SK-N-MC (cell line): ENCODE data around the gene TLK2.
"Not testable (repeated sequence)": the region's sequence is repeated elsewhere in the genome, so short reads cannot be mapped to it uniquely, and the experiment has no call there.

Experiments used
- DNase-seq: peaks from one replicate; pipeline ENCODE4 v3.0.0-alpha.2; 2011; ENCODE audit warnings: low read depth, low spot score
- H3K27ac ChIP-seq: fragments of 200-600 bp; sonication (generic); 2 replicates; pipeline ENCODE4 v1.5.1; 2016; ENCODE audit warnings: mixed run types
- H3K36me3 ChIP-seq: fragments of 200-600 bp; sonication (generic); 2 replicates; pipeline ENCODE4 v1.6.1; 2017; ENCODE audit warnings: antibody characterized with exemption, low read length, mixed read lengths; ENCODE audit not compliant: insufficient read depth
- H3K4me3 ChIP-seq: fragments of 200-600 bp; sonication (generic); 2 replicates; pipeline ENCODE4 v1.5.1; 2016
- H3K9ac ChIP-seq: fragments of 200-600 bp; sonication (generic); 2 replicates; pipeline ENCODE4 v1.8.0; 2017; ENCODE audit warnings: mixed run types, mixed read lengths; ENCODE audit not compliant: insufficient read length
- H3K9me3 ChIP-seq: fragments of 200-600 bp; sonication (generic); 2 replicates; pipeline ENCODE4 v1.6.1; 2017; ENCODE audit warnings: low read depth, mild to moderate bottlenecking, antibody characterized with exemption, low read length, moderate library complexity, mixed read lengths
- EZH2 ChIP-seq: fragments of 200-600 bp; sonication (generic); IDR thresholded peaks from one replicate; pipeline ENCODE4 v1.6.1; 2017; ENCODE audit warnings: antibody characterized with exemption
- FOXP2 ChIP-seq: optimal IDR thresholded peaks from 2 replicates; pipeline ENCODE3; 2011; ENCODE audit warnings: mild to moderate bottlenecking, moderate library complexity; ENCODE audit not compliant: insufficient read depth; ENCODE audit errors: extremely low read length, control extremely low read depth
- POLR2AphosphoS5 ChIP-seq: IDR thresholded peaks from 2 replicates; pipeline ENCODE4 v1.6.1; 2012; ENCODE audit warnings: mild to moderate bottlenecking, low read depth, low read length, borderline replicate concordance

The TLK2 gene

DNA sequence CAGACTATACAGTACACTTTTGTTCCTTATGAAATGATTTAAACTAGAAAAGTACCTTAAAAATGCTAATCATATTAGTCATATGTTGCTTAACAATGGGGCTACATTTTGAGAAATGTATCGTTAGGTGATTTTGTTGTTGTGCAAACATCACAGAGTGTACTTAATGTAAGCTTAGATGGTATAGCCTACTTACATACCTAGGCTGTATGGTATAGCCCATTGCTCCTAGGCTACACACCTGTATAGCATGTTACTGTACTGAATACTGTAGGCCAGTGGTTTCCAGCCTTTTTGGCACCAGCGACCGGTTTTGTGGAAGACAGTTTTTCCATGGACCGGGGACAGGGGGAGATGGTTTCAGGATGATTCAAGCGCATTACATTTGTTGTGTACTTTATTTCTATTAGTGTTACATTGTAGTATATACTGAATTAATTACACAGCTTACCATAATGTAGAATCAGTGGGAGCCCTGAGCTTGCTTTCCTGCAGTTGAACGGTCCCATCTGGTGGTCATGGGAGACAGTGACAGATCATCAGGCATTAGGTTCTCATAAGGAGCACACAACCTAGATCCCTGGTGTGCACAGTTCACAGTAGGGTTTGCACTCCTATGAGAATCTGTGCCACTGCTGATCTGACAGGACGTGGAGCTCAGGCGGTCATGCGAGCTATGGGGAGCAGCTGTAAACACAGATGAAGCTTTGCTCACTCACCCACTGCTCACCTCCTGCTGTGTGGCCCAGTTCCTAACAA, 113.9 kb downstream of the TLK2 start:
- no peak overlapping the region for H3K9ac ChIP-seq
- H3K27ac ChIP-seq: no peak overlapping the region
- no peak overlapping the region for H3K4me3 ChIP-seq
- H3K36me3 ChIP-seq: peaks cover 54% of the 10 kb centered on the region
- TF ChIP-seq EZH2 (no peak), FOXP2 (no peak), POLR2AphosphoS5 (no peak)
- DNase-seq: no peak
- H3K9me3 ChIP-seq: peaks cover 4% of the 10 kb centered on the region; the same call in 1 of the 2 replicates

DNA sequence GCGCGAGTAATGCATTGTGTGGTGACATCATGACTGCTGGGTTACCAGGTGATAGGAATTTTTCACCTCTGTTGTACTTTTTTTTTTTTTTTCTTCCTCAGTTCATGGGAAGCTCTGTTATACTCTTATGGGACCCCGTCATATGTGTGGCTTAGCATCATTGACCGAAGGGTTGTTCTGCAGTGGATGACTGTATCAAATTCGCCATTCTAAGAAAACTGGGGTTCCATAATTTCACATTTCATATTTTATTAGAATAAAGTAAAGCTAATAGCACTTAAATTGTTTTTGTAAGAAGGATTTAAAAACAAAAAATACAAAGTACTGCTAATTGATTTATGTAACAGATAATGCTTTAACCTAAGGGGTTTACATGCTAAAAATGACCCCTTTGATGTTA, 116.9 kb downstream of the TLK2 start:
- H3K36me3 ChIP-seq: peaks cover 64% of the 10 kb centered on the region
- TF ChIP-seq POLR2AphosphoS5 (no peak), EZH2 (no peak), FOXP2 (no peak)

DNA sequence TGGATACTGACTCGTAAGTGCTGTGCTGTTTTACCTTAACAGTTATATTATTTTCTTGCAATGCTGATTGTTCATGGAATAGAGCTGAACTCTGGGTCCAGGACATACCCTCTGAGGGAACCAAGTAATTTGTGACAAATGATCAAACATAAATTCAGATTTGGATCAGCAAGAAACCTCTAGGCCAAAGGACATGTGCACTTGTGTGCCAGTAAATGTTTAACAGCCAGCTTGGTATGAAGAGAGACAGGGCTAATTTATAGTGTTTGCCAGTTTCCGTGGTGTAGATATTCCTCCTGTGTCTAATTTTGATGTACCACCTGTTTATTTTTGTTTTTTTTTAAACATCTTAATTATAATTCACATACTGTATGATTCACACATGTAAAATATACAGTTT, 118.0 kb downstream of the TLK2 start:
- no peak overlapping the region for H3K9ac ChIP-seq
- DNase-seq: no peak

More for the DNA sequence above, 116.9 kb downstream of the TLK2 start:
- peaks cover 4% of the 10 kb centered on the region; the same call in 1 of the 2 replicates for H3K9me3 ChIP-seq
- H3K27ac ChIP-seq: no peak overlapping the region
- DNase-seq: no peak
- no peak overlapping the region for H3K4me3 ChIP-seq
- no peak overlapping the region for H3K9ac ChIP-seq

GRCh38 chr17:62597150-62597549, 118.5 kb downstream of the TLK2 start:
- Histone ChIP-seq H3K9me3 (peaks cover 4% of the 10 kb centered on the region; the same call in 1 of the 2 replicates), H3K4me3 (no peak overlapping the region), H3K36me3 (peaks cover 81% of the 10 kb centered on the region), H3K9ac (peak overlapping the region; percentile 47), H3K27ac (peak overlapping the region; percentile 98)
- no peak for DNase-seq
- TF ChIP-seq FOXP2 (no peak), POLR2AphosphoS5 (no peak), EZH2 (no peak)

More for the DNA sequence above, 118.0 kb downstream of the TLK2 start:
- TF ChIP-seq POLR2AphosphoS5: no peak
- TF ChIP-seq EZH2: no peak
- no peak for TF ChIP-seq FOXP2
- no peak overlapping the region for H3K27ac ChIP-seq
- no peak overlapping the region for H3K4me3 ChIP-seq
- H3K36me3 ChIP-seq: peaks cover 76% of the 10 kb centered on the region
- H3K9me3 ChIP-seq: peaks cover 4% of the 10 kb centered on the region; the same call in 1 of the 2 replicates

DNA sequence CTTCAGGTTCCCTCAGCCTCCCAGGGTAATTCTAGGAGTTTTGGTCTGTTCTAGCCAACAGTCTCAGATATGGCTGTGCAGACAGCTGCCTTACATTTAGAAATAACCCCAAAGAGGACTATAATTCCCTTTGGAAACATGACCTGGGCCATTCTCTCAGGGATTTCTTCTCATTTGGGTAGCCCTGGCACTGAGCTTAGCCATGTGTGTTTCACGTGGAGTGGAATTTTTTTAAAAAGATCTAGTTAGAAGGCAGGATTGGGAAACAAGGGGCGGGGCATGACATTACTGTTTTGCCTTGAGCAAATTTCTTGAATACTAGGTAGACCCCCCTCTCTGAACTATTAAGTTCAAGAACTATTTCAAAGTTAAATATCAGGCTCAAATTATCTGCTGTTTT, 119.3 kb downstream of the TLK2 start:
- peaks cover 81% of the 10 kb centered on the region for H3K36me3 ChIP-seq
- peak; percentile 75 for DNase-seq
- TF ChIP-seq EZH2: no peak
- no peak for TF ChIP-seq POLR2AphosphoS5
- TF ChIP-seq FOXP2: no peak

DNA sequence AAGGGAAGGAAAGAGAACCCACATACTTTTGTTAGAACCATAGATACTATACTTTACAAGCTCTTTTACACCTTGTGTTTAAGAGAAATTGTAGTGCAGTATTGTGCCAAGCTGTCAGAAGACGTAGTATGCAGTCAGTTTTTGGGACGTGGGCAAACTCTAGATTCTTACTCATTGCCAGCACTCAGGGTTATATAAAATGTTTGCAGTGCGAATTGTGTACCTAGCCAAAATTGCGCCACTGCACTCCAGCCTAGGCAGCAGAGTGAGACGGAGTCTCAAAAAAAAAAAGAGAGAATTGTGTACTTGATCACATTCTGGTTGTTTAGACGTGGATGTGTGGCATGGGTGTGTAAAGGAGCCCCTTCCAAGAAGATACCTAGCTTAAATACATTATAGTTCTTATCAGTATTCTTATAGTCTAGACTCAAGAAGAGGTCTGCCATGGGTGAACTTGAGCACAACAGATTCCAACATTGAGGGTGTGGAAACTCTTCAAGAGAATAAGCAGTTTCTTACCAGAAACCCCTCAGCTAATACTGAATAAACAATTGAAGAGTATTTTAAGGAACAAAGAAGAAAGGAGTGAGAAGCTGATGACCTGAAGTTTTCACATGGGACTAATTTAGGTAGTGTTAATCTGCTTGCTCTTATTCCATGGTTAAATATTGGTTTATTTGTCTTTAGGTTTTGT, 121.5 kb downstream of the TLK2 start:
- Histone ChIP-seq H3K9me3 (peaks cover 4% of the 10 kb centered on the region; the same call in 1 of the 2 replicates), H3K4me3 (no peak overlapping the region), H3K27ac (no peak overlapping the region), H3K9ac (no peak overlapping the region), H3K36me3 (peaks cover 76% of the 10 kb centered on the region)
- TF ChIP-seq EZH2 (no peak), POLR2AphosphoS5 (no peak), FOXP2 (no peak)
- no peak for DNase-seq

More for the DNA sequence above, 119.3 kb downstream of the TLK2 start:
- Histone ChIP-seq H3K9ac (peak overlapping the region; percentile 47), H3K4me3 (peak overlapping the region; percentile 51), H3K27ac (peak overlapping the region; percentile 98), H3K9me3 (peaks cover 4% of the 10 kb centered on the region; the same call in 1 of the 2 replicates)

DNA sequence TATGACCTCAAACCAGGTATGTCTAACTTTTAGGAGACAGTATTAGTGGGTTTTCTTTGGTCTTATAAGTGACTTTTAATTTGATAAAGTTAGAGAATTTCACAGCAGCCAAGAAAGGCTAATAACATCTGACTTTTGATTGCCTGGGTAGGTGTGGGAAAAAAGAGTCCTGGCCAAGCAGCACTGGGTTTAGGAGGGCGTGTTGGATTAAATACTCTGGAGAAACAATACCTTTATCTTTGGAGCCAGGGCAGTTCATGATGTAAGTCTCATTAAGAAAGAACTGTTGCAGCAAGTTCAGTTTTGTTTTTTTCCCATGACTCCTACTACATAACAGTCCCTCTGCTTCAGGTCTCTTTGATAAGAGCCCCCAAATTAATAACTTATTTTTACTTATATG, 122.2 kb downstream of the TLK2 start:
- Histone ChIP-seq H3K36me3 (peaks cover 74% of the 10 kb centered on the region), H3K4me3 (no peak overlapping the region), H3K27ac (no peak overlapping the region), H3K9me3 (no peaks in the 10 kb centered on the region), H3K9ac (no peak overlapping the region)
- TF ChIP-seq EZH2 (no peak), FOXP2 (no peak), POLR2AphosphoS5 (no peak)
- DNase-seq: no peak

DNA sequence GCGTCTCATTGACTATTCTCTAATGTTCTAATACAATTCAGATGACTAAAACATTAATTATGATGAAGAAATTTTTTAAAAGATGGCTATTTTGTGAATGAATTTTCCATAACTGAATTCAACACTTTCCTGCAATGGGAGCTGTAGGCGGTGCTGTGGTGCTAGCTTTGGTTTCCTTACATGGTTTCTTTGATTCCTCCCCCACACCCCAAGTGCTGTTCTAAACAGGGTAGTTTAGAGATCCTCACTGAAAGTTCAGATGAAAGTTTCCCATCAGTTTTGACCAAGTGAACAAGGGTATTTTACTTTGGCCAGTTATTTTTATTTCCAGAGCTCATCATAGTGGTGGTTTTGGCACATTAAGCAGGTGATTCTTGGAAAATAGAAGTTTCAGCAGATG, 122.8 kb downstream of the TLK2 start:
- Histone ChIP-seq H3K4me3 (no peak overlapping the region), H3K9me3 (no peaks in the 10 kb centered on the region), H3K9ac (no peak overlapping the region), H3K27ac (no peak overlapping the region), H3K36me3 (peaks cover 73% of the 10 kb centered on the region)
- no peak for DNase-seq
- TF ChIP-seq POLR2AphosphoS5 (no peak), EZH2 (no peak), FOXP2 (no peak)

DNA sequence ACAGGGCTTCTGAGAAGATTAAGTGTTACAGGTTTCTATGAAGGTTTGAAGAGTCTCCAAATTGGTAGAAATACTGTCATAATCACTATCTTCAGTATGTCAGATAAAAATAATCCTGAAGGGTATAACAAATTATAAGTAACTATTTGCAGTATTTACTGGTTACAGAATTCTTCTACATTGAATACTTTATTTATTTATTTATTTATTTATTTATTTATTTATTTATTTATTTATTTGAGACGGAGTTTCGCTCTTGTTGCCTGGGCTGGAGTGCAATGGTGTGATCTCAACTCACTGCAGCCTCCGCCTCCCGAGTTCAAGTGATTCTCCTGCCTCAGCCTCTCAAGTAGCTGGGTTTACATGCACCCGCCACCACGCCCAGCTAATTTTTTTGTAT, 125.2 kb downstream of the TLK2 start:
- not testable (repeated sequence) for H3K4me3 ChIP-seq, H3K27ac ChIP-seq, DNase-seq, H3K9me3 ChIP-seq, H3K9ac ChIP-seq
- H3K36me3 ChIP-seq: peaks cover 76% of the 10 kb centered on the region
